K562 treated with DMSO at 1 percent for 12 hours (cell line): ENCODE results near the gene SPSB4. TPM values are rescaled to one million over a fixed set of nuclear protein-coding genes. Genes with fewer than 3 reads are reported as not detected.

ENCODE experiments used
- total RNA-seq: library from RNA; unstranded; fragments of 300-600 nt; gene quantifications from 2 replicates; pipeline ENCODE4 v1.2.3, GENCODE V29; 2022; ENCODE audit not compliant: insufficient read depth

Gene SPSB4
- not detected in 2 replicates for total RNA-seq

DNA sequence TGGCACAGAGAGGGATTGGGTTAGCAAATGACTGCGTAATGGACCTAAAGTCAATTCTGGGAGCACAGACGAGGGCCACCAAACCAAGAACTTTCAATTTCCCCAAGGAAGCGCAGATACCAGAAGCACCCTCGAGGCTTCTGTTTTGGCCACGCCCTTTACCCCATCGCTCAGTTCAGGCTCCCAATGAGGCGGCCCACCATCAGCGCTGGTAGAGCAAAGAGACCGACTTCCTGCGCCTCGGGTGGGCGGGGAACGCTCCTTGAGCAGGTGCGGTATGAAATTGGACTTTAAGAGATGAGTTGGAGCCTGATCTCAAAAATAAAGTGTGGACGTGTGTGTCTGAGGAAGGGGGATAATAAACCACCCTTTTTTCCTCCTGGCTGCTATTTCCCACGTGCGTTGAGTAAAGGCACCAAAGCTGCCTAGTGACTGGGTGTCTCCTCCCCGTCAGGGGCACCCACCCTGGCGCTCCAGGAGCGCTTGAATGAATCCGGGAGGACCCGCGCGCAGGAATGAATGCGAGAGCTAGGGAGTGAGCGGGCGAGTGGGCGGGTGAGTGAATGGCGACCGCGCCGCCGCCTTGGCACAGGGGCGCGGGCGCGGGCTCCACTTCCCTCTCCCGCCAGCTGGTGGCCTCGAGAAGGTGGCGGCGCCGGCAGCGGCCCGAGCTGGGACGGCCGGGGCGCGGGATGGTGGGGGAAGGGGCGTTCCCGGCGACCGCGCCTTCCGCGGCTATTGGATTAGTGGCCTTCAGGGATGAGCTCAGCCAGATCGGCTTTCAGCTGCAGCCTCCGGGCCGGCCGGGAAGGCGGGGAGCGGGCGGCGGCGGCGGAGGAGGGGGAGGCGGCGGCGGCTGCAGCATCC is at the start of gene SPSB4:
Gene SPSB4, plus strand, starts transcription at position 772 of the 867 bp plus-strand sequence. CDS start 14,758 bp downstream, outside the sequence.

Other genes with a start within 250 kb of the SPSB4 start
- 14.5 and 78.0 TPM in 2 replicates for gene SLC25A36, start 109.5 kb upstream of the SPSB4 start, total RNA-seq
- 0.32 and 1.7 TPM in 2 replicates for gene PXYLP1, start 180.5 kb downstream of the SPSB4 start, total RNA-seq